ENCODE data around the gene HDAC4. TPM values are rescaled to one million over a fixed set of nuclear protein-coding genes. Genes with fewer than 3 reads are reported as not detected.

Gene HDAC4
- total and polyA plus RNA-seq, 2 of the 4 experiments (the other 2 are of a cell fraction) = 4.1 to 7.2 TPM

- Histone ChIP-seq H4K8ac (ENCODE audit: low read depth in 2 of 2, low read length in 2 of 2) (peak overlapping the region; percentile 49 to 73), H3K4me2 (ENCODE audit: low read depth, low read length) (peak overlapping the region; percentile 10), H3K4me3 (ENCODE audit: insufficient read depth, low read depth, low read length) (no peak overlapping the region), H3K4me1 (ENCODE audit: control insufficient read depth, insufficient read depth, low read length) (peaks cover 51% of the 10 kb centered on the region), H3K18ac (ENCODE audit: low read depth, low read length) (peak overlapping the region; percentile 42; the same call in 1 of the 2 replicates), H3K9ac (ENCODE audit: low read depth, low read length) (peak overlapping the region; percentile 16), H2BK120ac (ENCODE audit: low read depth, low read length) (peak overlapping the region; percentile 72), H2BK15ac (ENCODE audit: low read depth, low read length) (peak overlapping the region; percentile 51; the same call in 2 of the 3 replicates), H3K79me1 (ENCODE audit: low read depth in 1 of 2, low read length in 2 of 2) (peaks cover 42 to 96% of the 10 kb centered on the region in 2 experiments), H3K9me1 (ENCODE audit: insufficient read depth, low read length) (peaks cover 47% of the 10 kb centered on the region), H3K9me3 (ENCODE audit: control insufficient read depth, insufficient read depth, low read length) (no peaks in the 10 kb centered on the region), H3K27me3 (ENCODE audit: control insufficient read depth, insufficient read depth, low read length) (no peaks in the 10 kb centered on the region), H2AFZ (replicated peaks; ENCODE audit: low read length, poor library complexity) (peak overlapping the region; percentile 19), H3K23ac (ENCODE audit: low read depth, low read length) (peak overlapping the region; percentile 17), H2AK9ac (replicated peaks; ENCODE audit: low read depth, low read length, poor library complexity) (peak overlapping the region; percentile 91), H3K27ac (ENCODE audit: insufficient read depth, low read length) (peak overlapping the region; percentile 56), H3K56ac (ENCODE audit: extremely low read depth, insufficient read depth, low read length) (peak overlapping the region; percentile 14; the same call in 1 of the 2 replicates), H2BK20ac (ENCODE audit: low read depth, low read length) (peak overlapping the region; percentile 22), H3K14ac (replicated peaks; ENCODE audit: low read depth, low read length) (peak overlapping the region; percentile 86), H3K36me3 (ENCODE audit: control insufficient read depth, insufficient read depth, low read length) (no peaks in the 10 kb centered on the region), H3K4ac (ENCODE audit: low read depth, low read length) (peak overlapping the region; percentile 80), H2BK5ac (ENCODE audit: low read depth, low read length, poor library complexity, severe bottlenecking) (peak overlapping the region; percentile 14), H4K20me1 (ENCODE audit: insufficient read depth, low read length) (peaks cover 3% of the 10 kb centered on the region; the same call in 1 of the 2 replicates), H4K91ac (ENCODE audit: insufficient read depth, low read depth, low read length) (peak overlapping the region; percentile 86), H2AK5ac (ENCODE audit: low read depth, low read length) (peak overlapping the region; percentile 74), H4K5ac (ENCODE audit: low read depth, low read length) (peak overlapping the region; percentile 78)
- DNase-seq (no peak), ATAC-seq (ENCODE audit: low read depth) (no peak)
- BruUV-seq (replicated peaks) = no TSS peak
- dilution Hi-C loops (cut with HindIII; ENCODE audit: low sequenced_read_pairs, unreplicated experiment) (no loop called here), in situ Hi-C loops (cut with MboI; ENCODE audit: low sequenced_read_pairs) (no loop called here), intact Hi-C loops (cut with micrococcal nuclease) (no loop called here)
- 45% methylated on average over 14 of the region's 28 CpGs; no CpG with 5 or more reads in 1 of the 2 experiments for WGBS, 2 experiments (ENCODE audit: extremely low coverage in 2 of 2, insufficient read length in 1 of 2)
- CTCF ChIA-PET = no interaction called here
- POLR2A ChIA-PET (ENCODE audit: unreplicated experiment) = no interaction called here
- no peak for TF ChIP-seq MAZ (IDR thresholded peaks at IDR 0.05; ENCODE audit: borderline replicate concordance, low read depth, low read length)
- TF ChIP-seq, protein P1, sequence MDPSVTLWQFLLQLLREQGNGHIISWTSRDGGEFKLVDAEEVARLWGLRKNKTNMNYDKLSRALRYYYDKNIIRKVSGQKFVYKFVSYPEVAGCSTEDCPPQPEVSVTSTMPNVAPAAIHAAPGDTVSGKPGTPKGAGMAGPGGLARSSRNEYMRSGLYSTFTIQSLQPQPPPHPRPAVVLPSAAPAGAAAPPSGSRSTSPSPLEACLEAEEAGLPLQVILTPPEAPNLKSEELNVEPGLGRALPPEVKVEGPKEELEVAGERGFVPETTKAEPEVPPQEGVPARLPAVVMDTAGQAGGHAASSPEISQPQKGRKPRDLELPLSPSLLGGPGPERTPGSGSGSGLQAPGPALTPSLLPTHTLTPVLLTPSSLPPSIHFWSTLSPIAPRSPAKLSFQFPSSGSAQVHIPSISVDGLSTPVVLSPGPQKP (IDR thresholded peaks at IDR 0.05; ENCODE audit: borderline replicate concordance, low read depth, low read length) = no peak
- TF ChIP-seq NFE2L2 (IDR thresholded peaks at IDR 0.05; ENCODE audit: low read depth, low read length) = no peak
- no peak for TF ChIP-seq RCOR1 (IDR thresholded peaks at IDR 0.05; ENCODE audit: insufficient replicate concordance, low read length)
- no peak for TF ChIP-seq CEBPB (IDR thresholded peaks at IDR 0.05; ENCODE audit: low read depth, low read length)
- no peak for TF ChIP-seq RFX5 (IDR thresholded peaks at IDR 0.05; ENCODE audit: low read depth, low read length)
- TF ChIP-seq MXI1 (IDR thresholded peaks at IDR 0.05; ENCODE audit: borderline replicate concordance, low read depth, low read length) = no peak
- no peak for TF ChIP-seq RAD21 (IDR thresholded peaks at IDR 0.05; ENCODE audit: low read length)
- TF ChIP-seq, protein P2, sequence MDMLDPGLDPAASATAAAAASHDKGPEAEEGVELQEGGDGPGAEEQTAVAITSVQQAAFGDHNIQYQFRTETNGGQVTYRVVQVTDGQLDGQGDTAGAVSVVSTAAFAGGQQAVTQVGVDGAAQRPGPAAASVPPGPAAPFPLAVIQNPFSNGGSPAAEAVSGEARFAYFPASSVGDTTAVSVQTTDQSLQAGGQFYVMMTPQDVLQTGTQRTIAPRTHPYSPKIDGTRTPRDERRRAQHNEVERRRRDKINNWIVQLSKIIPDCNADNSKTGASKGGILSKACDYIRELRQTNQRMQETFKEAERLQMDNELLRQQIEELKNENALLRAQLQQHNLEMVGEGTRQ (IDR thresholded peaks at IDR 0.05; ENCODE audit: low read depth, low read length) = no peak
- TF ChIP-seq FOS (IDR thresholded peaks at IDR 0.05; ENCODE audit: low read depth, low read length) = no peak
- TF ChIP-seq, protein P3, sequence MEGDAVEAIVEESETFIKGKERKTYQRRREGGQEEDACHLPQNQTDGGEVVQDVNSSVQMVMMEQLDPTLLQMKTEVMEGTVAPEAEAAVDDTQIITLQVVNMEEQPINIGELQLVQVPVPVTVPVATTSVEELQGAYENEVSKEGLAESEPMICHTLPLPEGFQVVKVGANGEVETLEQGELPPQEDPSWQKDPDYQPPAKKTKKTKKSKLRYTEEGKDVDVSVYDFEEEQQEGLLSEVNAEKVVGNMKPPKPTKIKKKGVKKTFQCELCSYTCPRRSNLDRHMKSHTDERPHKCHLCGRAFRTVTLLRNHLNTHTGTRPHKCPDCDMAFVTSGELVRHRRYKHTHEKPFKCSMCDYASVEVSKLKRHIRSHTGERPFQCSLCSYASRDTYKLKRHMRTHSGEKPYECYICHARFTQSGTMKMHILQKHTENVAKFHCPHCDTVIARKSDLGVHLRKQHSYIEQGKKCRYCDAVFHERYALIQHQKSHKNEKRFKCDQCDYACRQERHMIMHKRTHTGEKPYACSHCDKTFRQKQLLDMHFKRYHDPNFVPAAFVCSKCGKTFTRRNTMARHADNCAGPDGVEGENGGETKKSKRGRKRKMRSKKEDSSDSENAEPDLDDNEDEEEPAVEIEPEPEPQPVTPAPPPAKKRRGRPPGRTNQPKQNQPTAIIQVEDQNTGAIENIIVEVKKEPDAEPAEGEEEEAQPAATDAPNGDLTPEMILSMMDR (conservative IDR thresholded peaks at IDR 0.05; ENCODE audit: low read depth, low read length) = no peak
- TF ChIP-seq POLR2A (IDR thresholded peaks at IDR 0.05; ENCODE audit: low read depth, low read length) = no peak
- no peak for TF ChIP-seq MAFK (IDR thresholded peaks at IDR 0.05; ENCODE audit: low read depth, low read length)
- TF ChIP-seq CHD1 (IDR thresholded peaks at IDR 0.05; ENCODE audit: low read depth, low read length) = no peak
- TF ChIP-seq BHLHE40 (IDR thresholded peaks at IDR 0.05; ENCODE audit: low read depth, low read length) = no peak
Measured at GRCh38 chr2:239263669-239264491, 136.9 kb downstream of the HDAC4 start.

All from IMR-90 (cell line).